HL-60 (cell line): ENCODE measurements around the gene CHST14.

Experiments used
- GABPA ChIP-seq: IDR thresholded peaks from 2 replicates; pipeline ENCODE4 v1.6.1; 2012; ENCODE audit warnings: low read depth
- POLR2AphosphoS5 ChIP-seq: IDR thresholded peaks from 2 replicates; pipeline ENCODE4 v1.6.1; 2012; ENCODE audit warnings: low read depth
- TF ChIP-seq, protein P1 (sequence below): IDR thresholded peaks from one replicate; pipeline ENCODE4 v1.5.1; 2011; ENCODE audit warnings: low read length, control low read depth, inconsistent platforms; ENCODE audit not compliant: insufficient read depth
- TF ChIP-seq, protein P2 (sequence below): IDR thresholded peaks from 2 replicates; pipeline ENCODE4 v1.6.1; 2012; ENCODE audit warnings: low read depth; ENCODE audit not compliant: insufficient replicate concordance

GRCh38 chr15:40441565-40442531 is 28.9 kb upstream of the CHST14 start:
- TF ChIP-seq, protein P1, sequence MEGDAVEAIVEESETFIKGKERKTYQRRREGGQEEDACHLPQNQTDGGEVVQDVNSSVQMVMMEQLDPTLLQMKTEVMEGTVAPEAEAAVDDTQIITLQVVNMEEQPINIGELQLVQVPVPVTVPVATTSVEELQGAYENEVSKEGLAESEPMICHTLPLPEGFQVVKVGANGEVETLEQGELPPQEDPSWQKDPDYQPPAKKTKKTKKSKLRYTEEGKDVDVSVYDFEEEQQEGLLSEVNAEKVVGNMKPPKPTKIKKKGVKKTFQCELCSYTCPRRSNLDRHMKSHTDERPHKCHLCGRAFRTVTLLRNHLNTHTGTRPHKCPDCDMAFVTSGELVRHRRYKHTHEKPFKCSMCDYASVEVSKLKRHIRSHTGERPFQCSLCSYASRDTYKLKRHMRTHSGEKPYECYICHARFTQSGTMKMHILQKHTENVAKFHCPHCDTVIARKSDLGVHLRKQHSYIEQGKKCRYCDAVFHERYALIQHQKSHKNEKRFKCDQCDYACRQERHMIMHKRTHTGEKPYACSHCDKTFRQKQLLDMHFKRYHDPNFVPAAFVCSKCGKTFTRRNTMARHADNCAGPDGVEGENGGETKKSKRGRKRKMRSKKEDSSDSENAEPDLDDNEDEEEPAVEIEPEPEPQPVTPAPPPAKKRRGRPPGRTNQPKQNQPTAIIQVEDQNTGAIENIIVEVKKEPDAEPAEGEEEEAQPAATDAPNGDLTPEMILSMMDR = no peak
- no peak for TF ChIP-seq GABPA
- TF ChIP-seq POLR2AphosphoS5 = no peak
- TF ChIP-seq, protein P2, sequence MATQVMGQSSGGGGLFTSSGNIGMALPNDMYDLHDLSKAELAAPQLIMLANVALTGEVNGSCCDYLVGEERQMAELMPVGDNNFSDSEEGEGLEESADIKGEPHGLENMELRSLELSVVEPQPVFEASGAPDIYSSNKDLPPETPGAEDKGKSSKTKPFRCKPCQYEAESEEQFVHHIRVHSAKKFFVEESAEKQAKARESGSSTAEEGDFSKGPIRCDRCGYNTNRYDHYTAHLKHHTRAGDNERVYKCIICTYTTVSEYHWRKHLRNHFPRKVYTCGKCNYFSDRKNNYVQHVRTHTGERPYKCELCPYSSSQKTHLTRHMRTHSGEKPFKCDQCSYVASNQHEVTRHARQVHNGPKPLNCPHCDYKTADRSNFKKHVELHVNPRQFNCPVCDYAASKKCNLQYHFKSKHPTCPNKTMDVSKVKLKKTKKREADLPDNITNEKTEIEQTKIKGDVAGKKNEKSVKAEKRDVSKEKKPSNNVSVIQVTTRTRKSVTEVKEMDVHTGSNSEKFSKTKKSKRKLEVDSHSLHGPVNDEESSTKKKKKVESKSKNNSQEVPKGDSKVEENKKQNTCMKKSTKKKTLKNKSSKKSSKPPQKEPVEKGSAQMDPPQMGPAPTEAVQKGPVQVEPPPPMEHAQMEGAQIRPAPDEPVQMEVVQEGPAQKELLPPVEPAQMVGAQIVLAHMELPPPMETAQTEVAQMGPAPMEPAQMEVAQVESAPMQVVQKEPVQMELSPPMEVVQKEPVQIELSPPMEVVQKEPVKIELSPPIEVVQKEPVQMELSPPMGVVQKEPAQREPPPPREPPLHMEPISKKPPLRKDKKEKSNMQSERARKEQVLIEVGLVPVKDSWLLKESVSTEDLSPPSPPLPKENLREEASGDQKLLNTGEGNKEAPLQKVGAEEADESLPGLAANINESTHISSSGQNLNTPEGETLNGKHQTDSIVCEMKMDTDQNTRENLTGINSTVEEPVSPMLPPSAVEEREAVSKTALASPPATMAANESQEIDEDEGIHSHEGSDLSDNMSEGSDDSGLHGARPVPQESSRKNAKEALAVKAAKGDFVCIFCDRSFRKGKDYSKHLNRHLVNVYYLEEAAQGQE = no peak
